GM18951 (cell line): Measurements from ENCODE around the gene ACAA1.
"Not testable (repeated sequence)": the region's sequence is repeated elsewhere in the genome, so short reads cannot be mapped to it uniquely, and the experiment has no call there.

ENCODE experiments used
- POLR2A ChIP-seq: IDR thresholded peaks from 4 replicates; pipeline ENCODE4 v1.6.1; 2011; ENCODE audit warnings: mild to moderate bottlenecking; ENCODE audit not compliant: insufficient read length, insufficient read depth; ENCODE audit errors: extremely low read depth
- in situ Hi-C: fragments of 300-500 bp; cut with MboI; formaldehyde crosslinking; loops from one replicate; pipeline ENCODE4 v1.12.0; 2022; ENCODE audit warnings: low sequenced_read_pairs, mixed read lengths, inconsistent platforms; ENCODE audit not compliant: unreplicated experiment

Gene ACAA1

GRCh38 chr3:38089163-38089562, 47.8 kb downstream of the ACAA1 start:
- in situ Hi-C loops: no loop called here
- TF ChIP-seq POLR2A: no peak

GRCh38 chr3:38088126-38089078, 48.5 kb downstream of the ACAA1 start:
- no peak for TF ChIP-seq POLR2A
- in situ Hi-C loops: no loop called here

GRCh38 chr3:38087278-38087677, 49.6 kb downstream of the ACAA1 start:
- in situ Hi-C loops: not testable (repeated sequence)

- in situ Hi-C loops: no loop called here
- TF ChIP-seq POLR2A: no peak
These were observed 50.4 kb downstream of the ACAA1 start for GRCh38 chr3:38086496-38086895.

GRCh38 chr3:38085943-38086324, 51.0 kb downstream of the ACAA1 start:
- TF ChIP-seq POLR2A: no peak
- in situ Hi-C loops: no loop called here

- in situ Hi-C loops: no loop called here
- no peak for TF ChIP-seq POLR2A
These were observed 51.5 kb downstream of the ACAA1 start for GRCh38 chr3:38085311-38085942.

GRCh38 chr3:38084334-38085310, 52.3 kb downstream of the ACAA1 start:
- in situ Hi-C loops: no loop called here

GRCh38 chr3:38083871-38084333, 53.0 kb downstream of the ACAA1 start:
- TF ChIP-seq POLR2A: no peak
- in situ Hi-C loops: no loop called here

More at GRCh38 chr3:38084334-38085310, 52.3 kb downstream of the ACAA1 start:
- no peak for TF ChIP-seq POLR2A

GRCh38 chr3:38083254-38083653, 53.7 kb downstream of the ACAA1 start:
- in situ Hi-C loops: not testable (repeated sequence)

- in situ Hi-C loops: not testable (repeated sequence)
These were observed 54.6 kb downstream of the ACAA1 start for GRCh38 chr3:38082296-38082695.

GRCh38 chr3:38077073-38077472, 59.9 kb downstream of the ACAA1 start:
- in situ Hi-C loops: not testable (repeated sequence)
